ENCODE measurements around the gene ZNF653.

ZNF653 gene

GRCh38 chr19:11549386-11549953, 43.8 kb upstream of the ZNF653 start:
- DNase-seq (ENCODE audit: low spot score), result peak; percentile 5
- in situ Hi-C loops (cut with MboI; ENCODE audit: low pct_unique_long_range_greater_than_20kb, low sequenced_read_pairs, unreplicated experiment), result no loop called here
- TF ChIP-seq CTCF (IDR thresholded peaks at IDR 0.05; ENCODE audit: extremely low read depth, insufficient read depth, missing control alignments), result no peak

GRCh38 chr19:11547929-11548700, 42.5 kb upstream of the ZNF653 start:
- in situ Hi-C loops (cut with MboI; ENCODE audit: low pct_unique_long_range_greater_than_20kb, low sequenced_read_pairs, unreplicated experiment), result no loop called here
- DNase-seq (ENCODE audit: low spot score), result peak; percentile 9

GRCh38 chr19:11541238-11541637, 35.6 kb upstream of the ZNF653 start:
- peak; percentile 55 for DNase-seq (ENCODE audit: low spot score)
- no peak for TF ChIP-seq CTCF (IDR thresholded peaks at IDR 0.05; ENCODE audit: extremely low read depth, insufficient read depth, missing control alignments)
- in situ Hi-C loops (cut with MboI; ENCODE audit: low pct_unique_long_range_greater_than_20kb, low sequenced_read_pairs, unreplicated experiment), result no loop called here

More at GRCh38 chr19:11547929-11548700, 42.5 kb upstream of the ZNF653 start:
- no peak for TF ChIP-seq CTCF (IDR thresholded peaks at IDR 0.05; ENCODE audit: extremely low read depth, insufficient read depth, missing control alignments)

- DNase-seq (ENCODE audit: low spot score), result no peak
- no peak for TF ChIP-seq CTCF (IDR thresholded peaks at IDR 0.05; ENCODE audit: extremely low read depth, insufficient read depth, missing control alignments)
- in situ Hi-C loops (cut with MboI; ENCODE audit: low pct_unique_long_range_greater_than_20kb, low sequenced_read_pairs, unreplicated experiment), result no loop called here
Observed at GRCh38 chr19:11540645-11541044, 35.0 kb upstream of the ZNF653 start.

- in situ Hi-C loops (cut with MboI; ENCODE audit: low pct_unique_long_range_greater_than_20kb, low sequenced_read_pairs, unreplicated experiment), result no loop called here
- TF ChIP-seq CTCF (IDR thresholded peaks at IDR 0.05; ENCODE audit: extremely low read depth, insufficient read depth, missing control alignments), result no peak
- no peak for DNase-seq (ENCODE audit: low spot score)
Observed at GRCh38 chr19:11539495-11540365, 34.1 kb upstream of the ZNF653 start.

GRCh38 chr19:11538232-11539036, 32.8 kb upstream of the ZNF653 start, which contains the start of gene CNN1:
CNN1 (plus strand) TSS chr19:11538851; CDS start chr19:11538928, 77 bp downstream.
- no peak for DNase-seq (ENCODE audit: low spot score)
- TF ChIP-seq CTCF (IDR thresholded peaks at IDR 0.05; ENCODE audit: extremely low read depth, insufficient read depth, missing control alignments), result no peak
- in situ Hi-C loops (cut with MboI; ENCODE audit: low pct_unique_long_range_greater_than_20kb, low sequenced_read_pairs, unreplicated experiment), result no loop called here

Measured in GM13977 (cell line).